Cardiac atrium fibroblast (primary cell): Measurements from ENCODE around the gene LAMTOR3. TPM values are rescaled to one million over a fixed set of nuclear protein-coding genes. Genes with fewer than 3 reads are reported as not detected.

Experiments
- total RNA-seq: library from RNA; depleted of rRNA; stranded (reverse); fragments of >200 nt; gene quantifications from 2 replicates; pipeline ENCODE4 v1.2.3, GENCODE V29; 2015

The LAMTOR3 gene, protein sequence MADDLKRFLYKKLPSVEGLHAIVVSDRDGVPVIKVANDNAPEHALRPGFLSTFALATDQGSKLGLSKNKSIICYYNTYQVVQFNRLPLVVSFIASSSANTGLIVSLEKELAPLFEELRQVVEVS
- 32.9 and 39.5 TPM in 2 replicates for total RNA-seq

DNA sequence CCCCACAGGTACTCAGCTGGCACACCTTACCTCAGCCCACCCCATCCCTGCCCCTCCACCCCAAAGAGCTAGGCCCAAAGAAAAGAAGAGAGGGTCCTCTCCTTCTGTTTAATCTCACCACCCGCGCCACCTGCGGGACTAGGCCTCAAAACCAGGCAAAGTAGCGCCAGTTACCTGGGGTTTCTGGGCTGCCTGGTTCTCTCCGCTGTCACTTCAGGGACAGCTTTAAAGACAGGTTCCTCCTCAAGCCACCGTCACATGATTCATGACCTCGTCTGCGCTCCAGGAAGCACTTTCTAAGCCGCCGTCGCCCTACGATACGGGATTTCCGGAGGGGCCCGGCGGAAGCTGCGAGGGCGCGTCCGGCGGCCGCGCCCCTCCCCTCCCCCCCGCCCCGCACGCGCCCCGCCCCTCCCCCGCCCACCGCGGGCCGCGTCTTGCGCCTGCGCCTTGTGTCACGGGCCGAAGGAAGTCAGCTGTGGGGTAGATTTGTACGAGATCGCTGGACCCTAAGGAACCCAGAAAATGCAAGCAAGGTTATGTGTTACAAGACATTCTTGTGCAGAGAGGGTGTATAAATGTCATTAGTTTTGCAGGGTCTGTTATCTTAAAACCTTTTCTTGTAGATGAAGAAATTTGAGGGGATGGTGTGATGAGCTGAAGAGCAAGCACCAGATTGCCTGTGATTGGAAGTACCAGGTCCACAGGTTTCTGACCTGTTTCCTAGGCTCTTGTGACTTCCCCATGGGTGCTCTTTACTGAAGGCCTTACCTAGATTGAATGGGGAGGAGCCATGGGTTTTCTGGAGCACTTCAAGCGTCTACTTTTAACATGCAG, at the start of gene LAMTOR3:
LAMTOR3 (minus strand) TSS at position 267 of the 837 bp plus-strand sequence. CDS start 464 bp downstream, outside the sequence.

Other genes with a start within 250 kb of the LAMTOR3 start
- gene C4orf54, start 236.6 kb downstream of the LAMTOR3 start, total RNA-seq = not detected in 2 replicates
- not detected in 2 replicates for gene DAPP1, start 77.6 kb downstream of the LAMTOR3 start, total RNA-seq
- 17.9 and 22.2 TPM in 2 replicates for gene DNAJB14, start 52.2 kb upstream of the LAMTOR3 start, total RNA-seq
- gene H2AZ1, start 55.8 kb upstream of the LAMTOR3 start, total RNA-seq = 230 and 251 TPM in 2 replicates